ENCODE data around the gene IDI1. TPM values are rescaled to one million over a fixed set of nuclear protein-coding genes. Genes with fewer than 3 reads are reported as not detected.

Gene IDI1
- total and polyA plus RNA-seq, 2 of the 4 experiments (the other 2 are of a cell fraction): 27.3 to 27.4 TPM

GRCh38 chr10:1058017-1058416 is 9.1 kb upstream of the IDI1 start:
- no peak overlapping the region for H2BK20ac ChIP-seq (ENCODE audit: low read depth, low read length)
- ChIA-PET POLR2A (ENCODE audit: unreplicated experiment) (no interaction called here), CTCF (no interaction called here)
- H3K9me1 ChIP-seq (ENCODE audit: insufficient read depth, low read length): peaks cover 14% of the 10 kb centered on the region
- no peak overlapping the region for H4K5ac ChIP-seq (ENCODE audit: low read depth, low read length)
- ATAC-seq (ENCODE audit: low read depth) (no peak), DNase-seq (no peak)
- 100% methylated on average over 2 of the region's 7 CpGs; no CpG with 5 or more reads in 1 of the 2 experiments for WGBS, 2 experiments (ENCODE audit: extremely low coverage in 2 of 2, insufficient read length in 1 of 2)
- no peak overlapping the region for H2AFZ ChIP-seq (replicated peaks; ENCODE audit: low read length, poor library complexity)
- peaks cover 27% of the 10 kb centered on the region for H4K20me1 ChIP-seq (ENCODE audit: insufficient read depth, low read length)
- no peaks in the 10 kb centered on the region for H3K27me3 ChIP-seq (ENCODE audit: control insufficient read depth, insufficient read depth, low read length)
- no peak overlapping the region for H3K27ac ChIP-seq (ENCODE audit: insufficient read depth, low read length)
- H2AK5ac ChIP-seq (ENCODE audit: low read depth, low read length): no peak overlapping the region
- H3K9ac ChIP-seq (ENCODE audit: low read depth, low read length): no peak overlapping the region
- no peak overlapping the region for H3K4ac ChIP-seq (ENCODE audit: low read depth, low read length)
- H2BK15ac ChIP-seq (ENCODE audit: low read depth, low read length): no peak overlapping the region
- no peak overlapping the region for H4K91ac ChIP-seq (ENCODE audit: insufficient read depth, low read depth, low read length)
- H3K9me3 ChIP-seq (ENCODE audit: control insufficient read depth, insufficient read depth, low read length): no peaks in the 10 kb centered on the region
- H2AK9ac ChIP-seq (replicated peaks; ENCODE audit: low read depth, low read length, poor library complexity): no peak overlapping the region
- H3K23ac ChIP-seq (ENCODE audit: low read depth, low read length): 0 out of 2 replicates have a peak overlapping the region, but pooled peaks have one; percentile 5
- peaks cover 34 to 58% of the 10 kb centered on the region in 2 experiments for H3K79me1 ChIP-seq (ENCODE audit: low read depth in 1 of 2, low read length in 2 of 2)
- no peak overlapping the region for H3K4me3 ChIP-seq (ENCODE audit: insufficient read depth, low read depth, low read length)
- H3K56ac ChIP-seq (ENCODE audit: extremely low read depth, insufficient read depth, low read length): no peak overlapping the region
- peaks cover 2% of the 10 kb centered on the region for H3K4me1 ChIP-seq (ENCODE audit: control insufficient read depth, insufficient read depth, low read length)
- intact Hi-C loops (cut with micrococcal nuclease): no loop called here
- H4K8ac ChIP-seq (ENCODE audit: low read depth in 2 of 2, low read length in 2 of 2): no peak overlapping the region
- no TSS peak for BruUV-seq (replicated peaks)
- no peak overlapping the region for H3K14ac ChIP-seq (replicated peaks; ENCODE audit: low read depth, low read length)
- no peak overlapping the region for H2BK5ac ChIP-seq (ENCODE audit: low read depth, low read length, poor library complexity, severe bottlenecking)
- no peak overlapping the region for H2BK120ac ChIP-seq (ENCODE audit: low read depth, low read length)
- no peak overlapping the region for H3K18ac ChIP-seq (ENCODE audit: low read depth, low read length)
- peak overlapping the region; percentile 16; the same call in 1 of the 2 replicates for H3K4me2 ChIP-seq (ENCODE audit: low read depth, low read length)
- TF ChIP-seq NFE2L2 (IDR thresholded peaks at IDR 0.05; ENCODE audit: low read depth, low read length) (no peak), MXI1 (IDR thresholded peaks at IDR 0.05; ENCODE audit: borderline replicate concordance, low read depth, low read length) (no peak), POLR2A (IDR thresholded peaks at IDR 0.05; ENCODE audit: low read depth, low read length) (no peak), CTCF (conservative IDR thresholded peaks at IDR 0.05; ENCODE audit: low read depth, low read length) (no peak), SMC3 (IDR thresholded peaks at IDR 0.05; ENCODE audit: low read depth, low read length) (no peak), CHD1 (IDR thresholded peaks at IDR 0.05; ENCODE audit: low read depth, low read length) (no peak), RCOR1 (IDR thresholded peaks at IDR 0.05; ENCODE audit: insufficient replicate concordance, low read length) (no peak), ELK1 (IDR thresholded peaks at IDR 0.05; ENCODE audit: borderline replicate concordance, low read depth, low read length) (no peak), BHLHE40 (IDR thresholded peaks at IDR 0.05; ENCODE audit: low read depth, low read length) (no peak)
- dilution Hi-C loops (cut with HindIII; ENCODE audit: low sequenced_read_pairs, unreplicated experiment): no loop called here
- peaks cover 4% of the 10 kb centered on the region; the same call in 1 of the 2 replicates for H3K36me3 ChIP-seq (ENCODE audit: control insufficient read depth, insufficient read depth, low read length)
- in situ Hi-C loops (cut with MboI; ENCODE audit: low sequenced_read_pairs): no loop called here
